ENCODE results near the gene SEMA6B.

GRCh38 chr19:4548238-4548584 lies 11.3 kb downstream of the SEMA6B start:
- no peak for TF ChIP-seq CTCF (conservative IDR thresholded peaks at IDR 0.05; ENCODE audit: low read depth, low read length)
- no peak for TF ChIP-seq POLR2A (IDR thresholded peaks at IDR 0.05; ENCODE audit: low read depth, low read length)
- no peak for TF ChIP-seq RFX5 (IDR thresholded peaks at IDR 0.05; ENCODE audit: low read depth, low read length)
- TF ChIP-seq SMC3 (IDR thresholded peaks at IDR 0.05; ENCODE audit: low read depth, low read length), result no peak
- TF ChIP-seq BHLHE40 (IDR thresholded peaks at IDR 0.05; ENCODE audit: low read depth, low read length), result no peak
- TF ChIP-seq USF2 (IDR thresholded peaks at IDR 0.05; ENCODE audit: low read depth, low read length), result no peak
- no peak for TF ChIP-seq RAD21 (IDR thresholded peaks at IDR 0.05; ENCODE audit: low read length)
- TF ChIP-seq FOS (IDR thresholded peaks at IDR 0.05; ENCODE audit: low read depth, low read length), result no peak
- TF ChIP-seq ELK1 (IDR thresholded peaks at IDR 0.05; ENCODE audit: borderline replicate concordance, low read depth, low read length), result no peak
- no peak for TF ChIP-seq MAFK (IDR thresholded peaks at IDR 0.05; ENCODE audit: low read depth, low read length)
- no peak for TF ChIP-seq RCOR1 (IDR thresholded peaks at IDR 0.05; ENCODE audit: insufficient replicate concordance, low read length)
- no peak for TF ChIP-seq MAZ (IDR thresholded peaks at IDR 0.05; ENCODE audit: borderline replicate concordance, low read depth, low read length)
